UCSD-AML1 (cell line): ENCODE data around the gene EHBP1.

Experiments
- DNase-seq: peaks from one replicate; lab custom pipeline; 2025; ENCODE audit not compliant: unreplicated experiment; lab: John Stamatoyannopoulos, UW

The EHBP1 gene

GRCh38 chr2:62814123-62814522, 108.6 kb downstream of the EHBP1 start:
- no peak for DNase-seq

GRCh38 chr2:62817348-62817747, 111.8 kb downstream of the EHBP1 start:
- no peak for DNase-seq

- DNase-seq = no peak
Observed at GRCh38 chr2:62817995-62818713, 112.6 kb downstream of the EHBP1 start.

DNA sequence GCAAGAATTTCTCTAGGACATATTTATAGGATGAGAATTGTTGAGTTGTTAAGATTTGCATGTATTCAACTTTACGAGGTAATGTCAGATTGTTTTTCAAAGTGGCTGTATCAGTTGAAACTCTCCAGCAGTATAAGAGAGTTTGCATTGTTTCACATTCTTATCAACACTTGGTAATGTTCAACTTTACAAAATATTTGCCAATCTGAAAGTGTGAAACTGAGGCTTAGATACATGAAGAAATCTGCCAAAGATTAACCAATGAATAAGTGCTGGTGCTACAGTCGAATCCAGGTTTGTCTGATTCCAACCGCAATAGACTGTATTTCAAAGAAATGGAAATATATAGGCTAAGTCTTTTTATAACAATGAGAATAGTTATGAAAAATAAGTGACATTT, 117.0 kb downstream of the EHBP1 start:
- no peak for DNase-seq

- DNase-seq = no peak
Observed at GRCh38 chr2:62824388-62824787, 118.9 kb downstream of the EHBP1 start.

GRCh38 chr2:62826141-62826540, 120.6 kb downstream of the EHBP1 start:
- DNase-seq = no peak

DNA sequence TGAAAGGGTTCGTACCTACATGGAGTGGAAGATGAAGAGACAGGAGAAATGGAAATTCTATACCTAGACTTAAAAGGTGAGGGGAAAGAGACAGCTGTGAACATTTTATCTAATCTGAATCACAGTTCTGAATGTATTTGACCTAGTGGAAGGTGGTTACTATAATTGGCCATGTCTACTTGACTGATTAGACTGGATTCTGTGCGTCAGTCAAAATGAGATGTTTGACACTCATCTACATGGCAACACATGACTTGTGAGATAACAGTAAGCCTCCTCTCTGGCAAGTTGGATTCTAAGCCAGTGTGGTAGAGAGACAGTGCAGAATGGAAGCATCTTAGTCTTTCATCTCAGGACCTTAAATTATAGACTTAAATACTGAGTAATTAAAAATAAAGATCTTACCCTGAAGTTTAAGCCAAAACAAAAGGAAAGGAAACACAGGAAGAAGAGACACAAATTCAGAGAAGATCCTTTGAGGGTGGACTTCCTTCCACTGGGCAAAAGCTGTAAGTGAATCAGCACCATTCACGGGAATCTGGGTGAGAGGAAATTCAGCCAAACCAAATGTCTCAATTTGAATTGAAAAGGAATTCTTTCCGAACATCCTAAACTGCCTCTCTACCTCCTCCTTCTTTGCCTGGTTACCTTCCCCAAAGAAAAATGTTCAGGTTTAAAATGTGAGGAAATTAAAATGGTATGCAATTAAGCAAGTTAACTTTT, 121.6 kb downstream of the EHBP1 start:
- DNase-seq = no peak

GRCh38 chr2:62831729-62832128, 126.2 kb downstream of the EHBP1 start:
- no peak for DNase-seq

GRCh38 chr2:62844311-62845090, 139.0 kb downstream of the EHBP1 start:
- no peak for DNase-seq

GRCh38 chr2:62845256-62845655, 139.7 kb downstream of the EHBP1 start:
- no peak for DNase-seq

DNA sequence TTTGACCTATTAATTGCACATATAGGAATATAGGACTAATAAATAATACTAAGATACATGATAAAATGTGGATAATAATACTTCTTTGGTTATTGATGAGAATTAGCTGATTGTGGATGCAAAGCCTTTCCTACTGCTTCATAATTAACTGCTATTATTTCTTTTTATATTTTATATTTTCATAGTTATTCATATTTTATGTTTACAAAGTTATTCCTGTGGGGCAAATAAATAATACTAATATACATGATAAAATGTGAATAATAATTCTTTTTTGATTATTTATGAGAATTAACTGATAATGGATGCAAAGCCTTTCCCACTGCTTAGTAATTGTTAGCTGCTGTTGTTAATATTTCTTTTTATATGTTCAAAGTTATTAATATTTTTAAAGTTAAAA, 146.7 kb downstream of the EHBP1 start:
- DNase-seq = no peak

DNA sequence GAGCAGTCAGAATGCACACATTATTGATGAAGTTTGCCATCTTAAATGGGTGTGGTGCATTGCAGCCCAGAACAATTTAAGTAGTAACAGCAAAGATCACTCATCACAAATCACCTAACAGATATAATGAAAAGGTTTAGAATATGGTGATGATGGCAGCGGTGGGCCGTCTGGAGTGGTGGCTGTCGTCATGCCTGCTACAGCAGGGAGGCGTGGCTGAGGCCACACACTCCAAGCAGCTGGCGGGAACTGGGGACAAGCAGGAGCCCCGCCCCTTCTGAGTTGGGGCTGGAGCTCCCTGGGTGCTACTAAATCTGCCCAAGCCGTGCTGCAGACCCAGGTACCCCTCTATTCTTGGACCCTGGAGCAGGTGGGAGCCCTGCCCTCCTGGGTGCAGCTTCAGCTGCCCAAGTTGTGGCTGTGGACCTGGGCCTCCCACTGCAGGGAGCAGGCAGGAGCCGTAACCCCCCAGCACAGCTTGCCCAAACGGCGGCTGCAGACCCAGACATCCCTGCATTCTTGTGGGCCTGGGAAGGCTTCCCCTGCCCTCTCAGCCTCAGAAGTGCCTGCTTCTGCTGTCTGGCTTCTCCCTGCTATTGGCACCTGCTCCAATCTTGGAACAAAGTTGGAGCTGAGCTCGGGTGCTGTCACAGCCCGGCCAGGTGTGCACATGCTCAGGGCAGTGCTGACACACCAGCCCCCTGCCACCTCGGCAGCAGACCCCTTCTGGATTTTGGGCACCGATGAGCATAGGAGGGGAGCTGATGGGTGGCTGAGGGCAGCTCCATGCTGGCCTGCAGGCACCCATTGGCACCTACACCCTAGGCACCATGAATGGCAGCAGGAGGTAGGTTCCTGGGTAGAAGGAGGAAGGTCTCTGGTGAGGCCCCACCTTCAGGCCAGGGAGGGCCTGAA, 149.3 kb downstream of the EHBP1 start:
- no peak for DNase-seq

- DNase-seq = no peak
Observed at GRCh38 chr2:62856228-62857040, 150.9 kb downstream of the EHBP1 start.

DNA sequence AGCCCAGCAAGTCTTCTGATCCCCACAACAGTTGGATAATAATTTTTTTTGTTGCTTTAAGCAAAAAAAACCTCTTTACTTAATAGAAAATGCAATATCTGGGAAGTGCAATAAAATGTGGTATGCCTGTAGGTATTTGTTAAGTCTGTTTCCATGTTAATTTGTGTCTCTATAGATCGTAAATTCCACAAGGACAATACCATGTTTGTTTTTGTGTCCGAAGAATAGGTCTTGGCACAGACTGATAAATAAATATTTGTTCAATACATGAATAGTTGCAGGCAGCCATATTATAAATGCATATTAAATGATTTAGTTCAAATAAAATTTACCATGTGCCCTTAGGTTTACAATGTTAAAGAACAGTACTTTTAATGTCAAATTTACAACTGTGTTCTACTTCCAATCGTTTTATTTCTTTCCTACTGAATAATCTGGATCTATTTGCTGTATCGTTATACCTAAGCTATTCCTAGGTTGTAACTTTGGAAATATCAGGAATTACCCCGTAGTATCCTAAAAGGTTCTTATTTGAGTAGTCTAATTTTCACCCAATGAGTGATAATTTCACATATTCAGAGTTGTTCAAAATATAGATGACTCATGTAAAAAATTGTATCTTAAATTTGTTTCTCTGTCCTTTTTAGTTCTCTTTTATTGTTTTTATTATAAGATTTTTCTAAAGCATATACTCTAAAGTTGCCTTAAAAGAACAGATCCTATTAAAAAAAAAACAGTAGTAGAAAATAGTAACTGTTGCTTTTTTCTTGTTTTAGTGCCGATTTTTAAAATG, 151.8 kb downstream of the EHBP1 start:
- DNase-seq = no peak

- DNase-seq = no peak
Observed at GRCh38 chr2:62858231-62858832, 152.8 kb downstream of the EHBP1 start.

- DNase-seq = no peak
Observed at GRCh38 chr2:62868947-62869346, 163.4 kb downstream of the EHBP1 start.

- DNase-seq = no peak
Observed at GRCh38 chr2:62870966-62871365, 165.5 kb downstream of the EHBP1 start.

DNA sequence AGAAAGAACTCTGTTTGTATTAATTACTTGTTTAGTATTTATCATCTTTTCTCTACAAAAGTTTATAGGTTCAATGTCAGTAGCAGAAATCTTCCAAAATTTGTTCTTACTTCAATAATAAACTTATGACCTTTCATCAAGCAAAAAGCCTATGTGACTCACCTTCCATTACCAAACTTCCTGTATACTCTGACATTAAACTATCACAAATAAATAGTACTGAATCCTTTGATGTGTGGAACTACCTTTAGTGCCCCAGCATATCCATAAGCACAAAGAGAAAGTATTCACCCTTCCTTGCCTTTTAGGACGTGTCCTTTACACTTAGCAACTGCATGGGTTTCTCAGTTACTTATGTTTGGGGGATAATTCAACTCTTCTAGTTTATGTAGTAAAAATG, 166.0 kb downstream of the EHBP1 start:
- no peak for DNase-seq

- no peak for DNase-seq
Observed at GRCh38 chr2:62873603-62874002, 168.1 kb downstream of the EHBP1 start.
